ENCODE data around the gene ZFYVE9. TPM values are rescaled to one million over a fixed set of nuclear protein-coding genes. Genes with fewer than 3 reads are reported as not detected.

The ZFYVE9 gene
- total RNA-seq, 1 donor from 2014 or later = 4.0 TPM

GRCh38 chr1:52306227-52307006, 164.5 kb downstream of the ZFYVE9 start:
- H3K4me3 Mint-ChIP-seq (ENCODE audit: low read depth) = no peak overlapping the region
- H3K36me3 Mint-ChIP-seq (ENCODE audit: low read depth) = no peaks in the 10 kb centered on the region
- no peak for DNase-seq (ENCODE audit: low spot score)
- no peak overlapping the region for H3K27ac Mint-ChIP-seq
- H3K27me3 Mint-ChIP-seq (ENCODE audit: low read depth) = no peaks in the 10 kb centered on the region
- intact Hi-C loops (cut with micrococcal nuclease) = no loop called here
- H3K4me1 Mint-ChIP-seq (ENCODE audit: low read depth) = no peaks in the 10 kb centered on the region
- no peaks in the 10 kb centered on the region for H3K9me3 Mint-ChIP-seq

GRCh38 chr1:52321061-52321460, 179.2 kb downstream of the ZFYVE9 start:
- no peaks in the 10 kb centered on the region for H3K27me3 Mint-ChIP-seq (ENCODE audit: low read depth)
- no peaks in the 10 kb centered on the region for H3K36me3 Mint-ChIP-seq (ENCODE audit: low read depth)
- H3K4me3 Mint-ChIP-seq (ENCODE audit: low read depth) = no peak overlapping the region
- no peak overlapping the region for H3K27ac Mint-ChIP-seq
- no peaks in the 10 kb centered on the region for H3K4me1 Mint-ChIP-seq (ENCODE audit: low read depth)
- intact Hi-C loops (cut with micrococcal nuclease) = no loop called here
- no peaks in the 10 kb centered on the region for H3K9me3 Mint-ChIP-seq
- DNase-seq (ENCODE audit: low spot score) = no peak

DNA sequence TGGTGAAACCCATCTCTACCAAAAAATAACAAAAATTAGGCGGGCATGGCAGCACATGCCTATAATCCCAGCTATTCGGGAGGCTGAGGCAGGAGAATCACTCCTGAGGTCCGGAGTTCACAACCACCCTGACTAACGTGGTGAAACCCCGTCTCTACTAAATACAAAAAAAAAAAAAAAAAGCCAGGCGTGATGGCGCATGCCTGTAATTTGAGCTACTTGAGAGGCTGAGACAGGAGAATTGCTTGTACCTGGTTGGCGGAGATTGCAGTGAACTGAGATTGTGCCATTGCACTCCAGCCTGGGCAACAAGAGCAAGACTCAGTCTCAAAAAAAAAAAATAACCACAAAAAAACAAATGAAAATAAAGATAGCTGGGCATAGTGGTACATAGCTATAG, 181.8 kb downstream of the ZFYVE9 start:
- intact Hi-C loops (cut with micrococcal nuclease) = no loop called here
- H3K9me3 Mint-ChIP-seq = no peaks in the 10 kb centered on the region
- H3K4me1 Mint-ChIP-seq (ENCODE audit: low read depth) = no peaks in the 10 kb centered on the region
- no peak overlapping the region for H3K4me3 Mint-ChIP-seq (ENCODE audit: low read depth)
- H3K27ac Mint-ChIP-seq = no peak overlapping the region
- no peaks in the 10 kb centered on the region for H3K27me3 Mint-ChIP-seq (ENCODE audit: low read depth)
- H3K36me3 Mint-ChIP-seq (ENCODE audit: low read depth) = no peaks in the 10 kb centered on the region
- no peak for DNase-seq (ENCODE audit: low spot score)

DNA sequence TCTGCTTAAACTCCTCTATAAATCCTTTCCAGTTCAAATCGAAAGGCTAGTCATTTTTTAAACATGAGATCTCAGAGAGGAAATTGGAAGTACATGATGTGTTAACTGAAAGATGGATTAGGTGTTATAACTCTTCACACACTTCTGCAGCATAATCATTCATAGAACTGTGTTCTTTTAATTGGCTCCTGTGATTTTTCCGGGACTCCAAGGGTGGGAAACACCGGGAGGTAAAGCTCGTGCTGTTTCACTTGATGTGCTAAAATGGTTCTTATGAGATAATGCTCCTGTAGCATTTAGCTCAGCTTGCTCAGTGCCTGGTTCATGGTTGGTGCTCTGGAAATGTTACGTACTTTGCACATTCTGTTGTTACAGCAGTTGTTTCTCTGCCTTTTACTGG, 183.9 kb downstream of the ZFYVE9 start:
- DNase-seq (ENCODE audit: low spot score) = no peak
- H3K9me3 Mint-ChIP-seq = no peaks in the 10 kb centered on the region
- H3K36me3 Mint-ChIP-seq (ENCODE audit: low read depth) = no peaks in the 10 kb centered on the region
- H3K4me3 Mint-ChIP-seq (ENCODE audit: low read depth) = no peak overlapping the region
- no peaks in the 10 kb centered on the region for H3K27me3 Mint-ChIP-seq (ENCODE audit: low read depth)
- intact Hi-C loops (cut with micrococcal nuclease) = no loop called here
- H3K27ac Mint-ChIP-seq = no peak overlapping the region
- H3K4me1 Mint-ChIP-seq (ENCODE audit: low read depth) = peaks cover 2% of the 10 kb centered on the region

DNA sequence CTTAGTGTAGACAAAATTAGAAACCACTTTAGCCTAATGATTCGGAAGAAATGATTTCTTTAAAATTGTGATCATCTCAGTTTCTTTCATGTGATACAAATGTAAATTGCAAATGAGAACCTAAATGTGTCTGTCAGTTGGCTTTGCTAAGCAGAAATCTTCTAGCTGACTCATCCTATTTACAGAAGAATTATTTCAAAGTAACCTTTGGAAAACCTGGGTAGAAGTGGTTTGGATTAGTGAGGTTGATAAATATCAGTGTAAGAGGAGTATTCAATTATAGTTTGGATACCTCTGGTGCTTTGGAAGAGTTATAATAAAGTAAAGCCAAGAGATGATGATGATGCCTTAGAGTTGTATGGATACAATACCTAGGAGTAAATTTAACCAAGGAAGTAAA, 186.7 kb downstream of the ZFYVE9 start:
- H3K4me3 Mint-ChIP-seq (ENCODE audit: low read depth) = no peak overlapping the region
- H3K9me3 Mint-ChIP-seq = no peaks in the 10 kb centered on the region
- H3K36me3 Mint-ChIP-seq (ENCODE audit: low read depth) = no peaks in the 10 kb centered on the region
- H3K4me1 Mint-ChIP-seq (ENCODE audit: low read depth) = peaks cover 2% of the 10 kb centered on the region
- DNase-seq (ENCODE audit: low spot score) = no peak
- H3K27ac Mint-ChIP-seq = no peak overlapping the region
- intact Hi-C loops (cut with micrococcal nuclease) = no loop called here
- no peaks in the 10 kb centered on the region for H3K27me3 Mint-ChIP-seq (ENCODE audit: low read depth)

- H3K4me1 Mint-ChIP-seq (ENCODE audit: low read depth) = peaks cover 2% of the 10 kb centered on the region
- H3K4me3 Mint-ChIP-seq (ENCODE audit: low read depth) = no peak overlapping the region
- no peak overlapping the region for H3K27ac Mint-ChIP-seq
- H3K27me3 Mint-ChIP-seq (ENCODE audit: low read depth) = no peaks in the 10 kb centered on the region
- intact Hi-C loops (cut with micrococcal nuclease) = no loop called here
- H3K9me3 Mint-ChIP-seq = no peaks in the 10 kb centered on the region
- H3K36me3 Mint-ChIP-seq (ENCODE audit: low read depth) = no peaks in the 10 kb centered on the region
- no peak for DNase-seq (ENCODE audit: low spot score)
These were observed 190.5 kb downstream of the ZFYVE9 start for GRCh38 chr1:52332411-52332810.

DNA sequence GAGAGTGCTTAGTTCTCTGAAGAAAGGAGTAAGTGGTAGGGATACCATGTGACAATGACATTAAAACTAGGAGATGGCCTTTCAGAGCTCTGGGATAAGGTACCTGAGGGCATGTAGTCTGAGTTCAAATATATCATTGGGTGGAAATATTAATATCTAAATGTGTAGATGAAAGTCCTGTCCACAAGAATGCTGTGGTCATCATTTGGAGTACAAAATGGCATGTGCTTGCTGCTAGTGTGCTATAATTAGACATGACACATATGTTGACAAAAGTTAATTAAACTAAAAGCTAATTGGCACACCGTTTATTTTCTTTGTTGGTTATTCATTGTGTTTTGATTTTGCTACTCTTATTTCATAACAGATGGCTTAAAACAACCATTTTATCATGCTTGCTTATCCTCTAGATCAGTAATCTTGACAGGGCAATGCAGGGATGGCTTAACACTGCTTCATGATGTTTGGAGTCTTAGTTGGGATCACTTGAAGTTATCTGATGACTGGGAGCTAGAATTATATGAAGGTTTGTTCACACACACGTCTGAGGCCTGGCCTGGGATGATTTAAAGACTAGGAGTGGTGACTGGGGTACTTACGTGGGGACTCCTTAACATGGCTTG, 193.1 kb downstream of the ZFYVE9 start:
- Mint-ChIP-seq H3K4me1 (ENCODE audit: low read depth) (peaks cover 2% of the 10 kb centered on the region), H3K9me3 (no peaks in the 10 kb centered on the region), H3K4me3 (ENCODE audit: low read depth) (no peak overlapping the region), H3K36me3 (ENCODE audit: low read depth) (no peaks in the 10 kb centered on the region), H3K27me3 (ENCODE audit: low read depth) (no peaks in the 10 kb centered on the region), H3K27ac (no peak overlapping the region)
- intact Hi-C loops (cut with micrococcal nuclease) = no loop called here
- no peak for DNase-seq (ENCODE audit: low spot score)

GRCh38 chr1:52337439-52337838, 195.6 kb downstream of the ZFYVE9 start:
- no peaks in the 10 kb centered on the region for H3K36me3 Mint-ChIP-seq (ENCODE audit: low read depth)
- DNase-seq (ENCODE audit: low spot score) = no peak
- intact Hi-C loops (cut with micrococcal nuclease) = no loop called here
- H3K4me3 Mint-ChIP-seq (ENCODE audit: low read depth) = no peak overlapping the region
- H3K27ac Mint-ChIP-seq = no peak overlapping the region
- H3K27me3 Mint-ChIP-seq (ENCODE audit: low read depth) = no peaks in the 10 kb centered on the region
- no peaks in the 10 kb centered on the region for H3K9me3 Mint-ChIP-seq
- H3K4me1 Mint-ChIP-seq (ENCODE audit: low read depth) = no peaks in the 10 kb centered on the region

DNA sequence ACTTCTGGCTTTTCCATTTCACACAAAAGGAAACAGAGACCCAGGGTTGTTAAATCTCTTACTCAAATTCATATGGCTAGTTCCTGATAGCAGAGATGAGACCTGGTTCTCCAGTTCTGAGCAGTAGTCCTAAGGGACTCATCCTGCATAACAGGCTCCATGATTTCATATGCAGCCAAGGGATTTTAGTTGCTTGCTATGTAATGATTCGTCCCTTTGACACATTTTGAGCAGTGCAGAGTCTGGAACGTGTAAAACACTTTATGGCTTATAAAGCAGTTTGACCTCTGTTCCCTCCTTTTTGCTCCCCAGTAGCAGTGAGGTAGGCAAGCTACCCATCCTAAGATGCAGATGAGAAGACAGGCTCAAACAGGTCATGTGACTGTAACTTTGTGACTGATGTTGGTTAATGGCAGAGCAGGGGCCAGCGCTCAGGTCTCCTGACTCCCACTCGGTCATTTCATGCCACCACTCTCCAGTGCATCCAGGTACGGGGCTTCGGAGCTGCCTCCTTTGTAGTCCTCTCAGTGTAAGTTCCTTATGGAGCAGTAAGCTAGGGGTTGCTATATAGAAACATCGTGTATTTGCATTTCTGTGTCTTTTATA, 199.9 kb downstream of the ZFYVE9 start:
- Mint-ChIP-seq H3K27me3 (ENCODE audit: low read depth) (no peaks in the 10 kb centered on the region), H3K27ac (no peak overlapping the region), H3K9me3 (no peaks in the 10 kb centered on the region), H3K4me3 (ENCODE audit: low read depth) (no peak overlapping the region), H3K36me3 (ENCODE audit: low read depth) (no peaks in the 10 kb centered on the region), H3K4me1 (ENCODE audit: low read depth) (no peaks in the 10 kb centered on the region)
- intact Hi-C loops (cut with micrococcal nuclease) = no loop called here
- no peak for DNase-seq (ENCODE audit: low spot score)

GRCh38 chr1:52343979-52344378, 202.1 kb downstream of the ZFYVE9 start:
- Mint-ChIP-seq H3K9me3 (no peaks in the 10 kb centered on the region), H3K27me3 (ENCODE audit: low read depth) (no peaks in the 10 kb centered on the region), H3K4me1 (ENCODE audit: low read depth) (no peaks in the 10 kb centered on the region), H3K36me3 (ENCODE audit: low read depth) (no peaks in the 10 kb centered on the region), H3K27ac (no peak overlapping the region), H3K4me3 (ENCODE audit: low read depth) (no peak overlapping the region)
- DNase-seq (ENCODE audit: low spot score) = no peak
- intact Hi-C loops (cut with micrococcal nuclease) = no loop called here

DNA sequence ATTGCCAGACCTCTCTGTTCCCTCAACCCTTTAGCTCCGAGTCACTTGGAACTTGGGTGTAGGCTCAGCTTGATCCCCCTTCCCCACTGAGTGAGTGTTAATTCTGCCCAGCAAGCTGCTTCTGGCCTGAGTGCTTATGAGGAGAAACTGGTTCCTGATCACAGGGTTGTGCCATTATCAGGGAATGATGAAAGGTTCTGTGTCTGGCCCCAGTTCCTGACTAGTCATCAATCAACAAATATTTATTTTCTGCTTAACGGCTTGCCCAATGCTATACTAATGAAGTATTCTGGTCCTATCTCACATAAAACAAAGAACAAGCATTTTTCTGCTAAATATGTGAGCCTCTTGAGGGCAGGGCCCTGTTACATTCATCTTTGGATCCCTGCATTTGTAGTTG, 203.4 kb downstream of the ZFYVE9 start:
- Mint-ChIP-seq H3K27ac (no peak overlapping the region), H3K9me3 (no peaks in the 10 kb centered on the region), H3K4me1 (ENCODE audit: low read depth) (no peaks in the 10 kb centered on the region), H3K36me3 (ENCODE audit: low read depth) (no peaks in the 10 kb centered on the region), H3K4me3 (ENCODE audit: low read depth) (no peak overlapping the region), H3K27me3 (ENCODE audit: low read depth) (no peaks in the 10 kb centered on the region)
- intact Hi-C loops (cut with micrococcal nuclease) = no loop called here
- DNase-seq (ENCODE audit: low spot score) = no peak

- intact Hi-C loops (cut with micrococcal nuclease) = no loop called here
- H3K9me3 Mint-ChIP-seq = no peaks in the 10 kb centered on the region
- H3K27ac Mint-ChIP-seq = no peak overlapping the region
- no peaks in the 10 kb centered on the region for H3K36me3 Mint-ChIP-seq (ENCODE audit: low read depth)
- H3K4me1 Mint-ChIP-seq (ENCODE audit: low read depth) = no peaks in the 10 kb centered on the region
- no peak overlapping the region for H3K4me3 Mint-ChIP-seq (ENCODE audit: low read depth)
- DNase-seq (ENCODE audit: low spot score) = no peak
- H3K27me3 Mint-ChIP-seq (ENCODE audit: low read depth) = no peaks in the 10 kb centered on the region
These were observed 204.8 kb downstream of the ZFYVE9 start for GRCh38 chr1:52346653-52347052.

DNA sequence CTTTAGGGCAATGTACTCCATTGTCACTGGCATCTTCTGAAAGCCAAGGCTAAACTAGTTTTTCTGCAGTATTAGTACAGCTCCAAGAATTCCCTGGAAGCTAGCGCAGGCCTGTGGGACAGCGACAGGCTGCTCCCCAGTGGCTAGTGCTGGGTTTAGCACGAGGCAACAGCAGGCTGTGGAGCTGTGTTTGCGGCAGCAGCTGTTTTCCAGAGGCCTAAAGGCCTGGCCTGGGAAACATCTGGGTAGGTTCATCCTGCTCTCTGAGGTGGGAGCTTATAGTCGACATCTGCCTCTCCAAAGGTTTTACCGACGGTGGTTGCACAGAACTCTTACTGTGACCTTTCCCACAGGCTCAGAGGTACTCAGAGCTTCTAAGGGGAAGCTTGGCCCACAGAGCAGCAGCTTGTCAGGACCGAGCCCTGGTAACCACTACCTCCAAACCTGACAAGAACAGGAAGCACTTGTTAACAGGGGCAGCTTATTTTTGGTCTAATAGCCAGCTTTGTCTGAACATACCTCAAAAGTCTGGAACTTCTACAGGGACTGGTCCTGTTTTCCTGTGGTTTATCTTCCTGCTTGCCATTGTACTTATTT, 206.9 kb downstream of the ZFYVE9 start:
- Mint-ChIP-seq H3K36me3 (ENCODE audit: low read depth) (peaks cover 13% of the 10 kb centered on the region), H3K9me3 (no peaks in the 10 kb centered on the region), H3K4me1 (ENCODE audit: low read depth) (no peaks in the 10 kb centered on the region), H3K27me3 (ENCODE audit: low read depth) (no peaks in the 10 kb centered on the region), H3K27ac (no peak overlapping the region), H3K4me3 (ENCODE audit: low read depth) (no peak overlapping the region)
- no peak for DNase-seq (ENCODE audit: low spot score)
- intact Hi-C loops (cut with micrococcal nuclease) = no loop called here
